NCI-H82 treated with DMSO at 0.1 percent for 48 hours (cell line): ENCODE results near the gene GOLGA3.
"Not testable (repeated sequence)": the region's sequence is repeated elsewhere in the genome, so short reads cannot be mapped to it uniquely, and the experiment has no call there.

Experiments used
- DNase-seq: peaks from one replicate; lab custom pipeline; 2025; ENCODE audit not compliant: unreplicated experiment; lab: John Stamatoyannopoulos, UW

GOLGA3 gene

GRCh38 chr12:132818562-132818961 lies 10.1 kb downstream of the GOLGA3 start:
- no peak for DNase-seq

- DNase-seq = no peak
These were observed 14.4 kb downstream of the GOLGA3 start for GRCh38 chr12:132814232-132814631.

DNA sequence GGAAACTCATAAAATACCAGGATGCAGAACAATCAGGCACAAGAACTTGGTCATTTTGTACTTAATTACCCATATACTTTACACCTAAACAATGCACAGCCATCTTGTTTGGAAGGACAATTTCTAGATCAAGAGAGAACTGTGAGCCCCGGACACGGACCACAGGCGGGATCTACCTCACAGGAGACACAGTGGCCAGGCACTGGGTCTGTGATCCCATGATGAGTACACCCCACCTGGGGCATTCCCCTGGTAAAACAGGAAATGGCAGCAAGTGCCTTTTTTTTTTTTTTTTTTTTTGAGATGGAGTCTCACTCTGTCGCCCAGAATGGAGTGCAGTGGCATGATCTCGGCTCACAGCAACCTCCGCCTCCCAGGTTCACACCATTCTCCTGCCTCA lies 15.2 kb downstream of the GOLGA3 start:
- no peak for DNase-seq

DNA sequence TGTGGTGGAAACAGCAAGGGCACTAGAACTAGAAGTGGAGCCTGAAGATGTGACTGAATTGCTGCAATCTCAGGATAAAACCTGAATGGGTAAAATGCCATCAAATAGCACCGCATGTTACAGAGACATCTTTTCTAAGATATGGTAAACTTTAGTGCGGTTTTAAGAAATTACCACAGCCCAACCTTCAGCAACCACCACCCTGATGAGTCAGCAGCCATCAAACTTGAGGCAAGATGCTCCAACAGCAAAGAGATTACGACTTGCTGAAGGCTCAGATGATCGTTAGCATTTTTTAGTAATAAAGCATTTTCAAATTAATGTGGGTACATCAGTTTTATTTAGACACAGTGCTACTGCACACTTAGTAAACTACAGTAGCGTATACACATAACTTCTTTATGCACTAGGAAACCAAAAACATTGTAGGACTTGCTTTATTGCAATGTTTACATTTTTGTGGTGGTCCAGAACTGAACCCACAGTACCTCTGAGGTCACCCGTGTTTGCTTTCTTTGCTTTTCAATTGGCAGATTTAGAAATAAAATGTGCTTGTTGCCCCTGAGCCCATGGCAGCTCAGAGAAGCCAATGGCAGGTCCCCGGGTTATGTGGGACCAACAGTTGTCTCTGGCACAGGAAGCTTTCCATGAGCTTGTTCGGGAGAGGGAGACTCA lies 15.9 kb downstream of the GOLGA3 start:
- no peak for DNase-seq

- DNase-seq = not testable (repeated sequence)
These were observed 19.3 kb downstream of the GOLGA3 start for GRCh38 chr12:132809391-132809790.

GRCh38 chr12:132807295-132808092 lies 21.2 kb downstream of the GOLGA3 start:
- DNase-seq = no peak

- DNase-seq = no peak
These were observed 21.8 kb downstream of the GOLGA3 start for GRCh38 chr12:132806857-132807256.

DNA sequence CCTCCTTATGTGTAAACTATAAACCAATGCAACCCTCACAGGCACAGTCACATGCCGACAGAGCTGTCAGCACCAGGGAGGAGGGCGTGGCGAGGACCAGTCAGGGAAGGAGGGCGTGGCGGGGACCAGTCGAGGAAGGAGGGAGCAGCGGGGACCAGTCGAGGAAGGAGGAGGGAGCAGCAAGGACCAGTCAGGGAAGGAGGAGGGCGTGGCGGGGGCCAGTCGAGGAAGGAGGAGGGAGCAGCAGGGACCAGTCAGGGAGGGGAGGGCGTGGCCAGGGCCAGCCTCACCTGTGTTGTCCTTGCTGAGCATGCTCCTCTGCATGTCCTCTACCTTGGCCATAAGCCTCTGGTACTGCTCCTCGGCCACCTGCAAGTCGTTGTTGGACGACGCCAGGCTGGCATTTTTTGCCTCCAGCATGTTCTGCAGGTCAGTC lies 24.2 kb downstream of the GOLGA3 start:
- DNase-seq = no peak

- no peak for DNase-seq
These were observed 24.8 kb downstream of the GOLGA3 start for GRCh38 chr12:132803888-132804287.

GRCh38 chr12:132803125-132803524 lies 25.5 kb downstream of the GOLGA3 start:
- DNase-seq = no peak

DNA sequence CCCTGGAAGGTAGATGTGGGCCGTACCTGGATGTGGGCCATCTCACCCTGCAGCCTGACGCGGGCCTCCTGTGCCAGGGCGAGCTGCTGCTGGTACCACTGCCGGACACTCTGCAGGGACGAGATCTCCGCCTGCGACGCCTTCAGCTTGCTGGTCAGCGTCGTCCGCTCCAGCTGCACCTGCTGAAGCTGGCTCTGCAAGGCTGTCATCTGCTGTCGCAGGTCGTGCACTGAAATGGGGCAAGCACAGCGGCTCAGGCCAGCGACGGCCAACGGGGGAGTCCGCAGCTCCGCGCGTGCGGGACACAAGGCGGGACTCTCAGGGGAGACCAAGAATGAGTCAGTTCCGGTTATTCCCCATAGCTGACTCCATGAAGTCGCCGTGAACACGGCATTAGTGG lies 26.9 kb downstream of the GOLGA3 start:
- DNase-seq = no peak

GRCh38 chr12:132798836-132799235 lies 29.8 kb downstream of the GOLGA3 start:
- DNase-seq = no peak

DNA sequence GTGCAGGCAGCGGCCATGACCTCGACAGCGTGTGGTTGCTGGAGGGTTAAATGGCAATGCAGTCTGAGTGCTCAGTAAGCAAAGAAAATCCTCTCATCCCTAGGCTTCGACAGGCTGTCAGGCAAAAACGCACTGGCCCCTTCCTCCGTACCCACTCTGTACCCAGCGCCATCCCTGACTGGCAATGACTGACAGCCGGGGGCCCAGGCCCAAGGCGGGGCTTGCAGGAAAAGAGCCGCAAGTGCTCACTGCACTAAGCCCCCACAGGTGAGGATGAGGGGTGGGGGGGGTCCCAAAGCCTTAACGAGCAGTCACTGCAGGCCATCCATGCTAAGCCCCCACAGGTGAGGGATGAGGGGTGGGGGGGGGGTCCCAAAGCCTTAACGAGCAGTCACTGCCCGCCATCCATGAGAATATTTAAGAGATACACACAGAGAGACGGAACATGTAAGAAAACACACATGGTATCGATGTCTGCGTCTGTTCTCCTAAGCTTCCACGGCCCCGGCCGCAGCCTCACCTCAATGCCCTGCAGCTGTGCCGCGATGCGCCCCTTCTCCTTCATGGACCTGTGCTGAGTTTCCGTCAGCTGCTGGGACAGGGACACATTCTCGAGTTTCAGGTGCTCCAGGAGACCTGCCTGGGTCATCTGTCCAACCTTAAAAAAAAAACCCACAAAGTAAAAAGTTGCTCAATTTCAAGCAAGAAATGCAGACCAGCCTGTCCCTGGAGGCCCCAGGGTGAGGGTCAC lies 30.7 kb downstream of the GOLGA3 start:
- DNase-seq = no peak

DNA sequence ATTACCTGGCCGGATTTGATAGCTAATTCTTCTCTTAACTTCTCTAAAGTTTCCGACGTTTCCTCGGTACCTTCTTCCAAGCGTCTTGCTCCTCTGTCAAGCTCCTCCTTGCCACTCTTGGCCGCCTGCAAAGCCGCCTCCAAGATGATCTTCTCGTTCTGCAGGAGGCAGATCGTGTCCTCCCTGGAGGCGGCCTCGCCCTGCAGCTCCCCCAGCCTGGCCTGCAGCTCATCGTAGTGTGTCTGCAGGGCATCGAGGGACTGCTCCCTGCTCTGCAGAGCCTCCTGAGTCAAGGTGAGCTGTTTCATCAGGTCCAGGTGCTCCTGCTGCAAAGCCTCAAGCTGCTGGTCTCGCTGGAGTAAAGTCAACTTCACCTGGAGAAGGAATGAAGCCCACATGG lies 32.8 kb downstream of the GOLGA3 start:
- DNase-seq = no peak

GRCh38 chr12:132791940-132792339 lies 36.7 kb downstream of the GOLGA3 start:
- not testable (repeated sequence) for DNase-seq

- no peak for DNase-seq
These were observed 39.6 kb downstream of the GOLGA3 start for GRCh38 chr12:132789099-132789471.

GRCh38 chr12:132788375-132789098 lies 40.1 kb downstream of the GOLGA3 start:
- DNase-seq = no peak

DNA sequence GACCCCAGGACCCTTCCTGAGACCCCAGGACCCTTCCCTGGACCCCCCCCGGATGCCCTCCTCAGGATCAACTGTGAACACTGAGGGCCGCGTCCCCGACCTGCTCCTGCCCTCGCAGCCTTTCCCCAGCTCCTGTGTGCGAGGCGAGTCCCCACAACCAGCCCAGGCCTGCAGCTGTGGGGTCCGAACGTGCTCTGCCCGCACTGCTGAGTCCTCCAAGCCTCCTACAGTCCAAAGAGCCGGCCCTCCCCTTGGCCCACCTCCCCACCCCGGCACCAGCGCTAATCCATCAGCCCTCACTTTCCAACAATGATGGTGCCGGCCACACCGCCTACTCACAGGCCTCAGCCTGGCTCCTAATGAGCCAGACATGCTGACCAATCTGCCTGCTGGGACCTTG lies 40.8 kb downstream of the GOLGA3 start:
- no peak for DNase-seq

GRCh38 chr12:132786192-132786591 lies 42.5 kb downstream of the GOLGA3 start:
- no peak for DNase-seq

DNA sequence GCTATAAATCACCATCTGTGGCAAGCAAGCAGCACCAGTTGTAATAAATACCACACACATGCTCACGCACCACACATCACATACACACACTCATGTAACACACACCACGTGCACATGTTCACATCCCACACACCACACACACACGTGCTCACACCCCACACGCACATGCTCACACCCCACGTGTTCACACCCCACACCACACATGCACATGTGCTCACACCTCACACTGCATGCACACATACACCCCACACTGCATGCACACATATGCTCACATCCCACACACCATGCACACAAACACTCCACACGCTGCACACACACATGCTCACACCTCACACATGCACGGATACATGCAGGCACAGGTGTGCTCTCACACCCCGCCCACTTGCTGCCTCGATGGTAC lies 44.1 kb downstream of the GOLGA3 start:
- no peak for DNase-seq

GRCh38 chr12:132783917-132784531 lies 44.6 kb downstream of the GOLGA3 start:
- DNase-seq = no peak
